ENCODE results near the gene ADGRF3. TPM values are rescaled to one million over a fixed set of nuclear protein-coding genes. Genes with fewer than 3 reads are reported as not detected.

ADGRF3 gene
- total RNA-seq, 8 experiments from 2014 or later: 0.36 to 2.4 (median 1.4) TPM

DNA sequence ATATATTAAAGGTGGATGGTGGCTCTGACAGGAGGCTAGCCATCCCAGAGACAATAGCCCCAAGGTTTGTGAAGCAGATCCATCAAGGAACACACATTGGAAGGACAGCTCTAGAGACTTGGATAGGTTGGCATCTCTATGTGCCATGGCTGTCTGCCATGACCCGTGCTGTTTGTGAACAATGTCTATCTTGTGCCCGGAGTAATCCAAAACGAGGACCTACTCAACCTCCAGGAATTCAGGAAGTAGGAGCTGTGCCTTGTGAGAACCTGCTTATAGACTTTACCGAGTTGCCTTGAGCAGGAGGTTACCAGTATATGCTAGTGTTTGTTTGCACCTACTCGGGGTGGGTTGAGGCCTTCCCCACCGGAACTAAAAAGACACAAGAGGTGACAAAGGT, 43.7 kb downstream of the ADGRF3 start:
- H3K27ac ChIP-seq: no peak overlapping the region
- WGBS, 10 experiments: 65 to 100% (median 90%) methylated on average over 1 to 3 of the region's 6 CpGs; no CpG with 5 or more reads in 1 of the 10 experiments
- H3K4me1 ChIP-seq (replicated peaks in 1 of 2): peaks cover 28 to 34% of the 10 kb centered on the region in 2 donors
- in situ Hi-C loops (cut with MboI; ENCODE audit: low pct_unique_long_range_greater_than_20kb in 2 of 9, low sequenced_read_pairs in 9 of 9, unreplicated experiment in 9 of 9): no loop called here
- no peak overlapping the region for H3K4me3 ChIP-seq
- ATAC-seq (replicated peaks in 6 of 8): no peak

DNA sequence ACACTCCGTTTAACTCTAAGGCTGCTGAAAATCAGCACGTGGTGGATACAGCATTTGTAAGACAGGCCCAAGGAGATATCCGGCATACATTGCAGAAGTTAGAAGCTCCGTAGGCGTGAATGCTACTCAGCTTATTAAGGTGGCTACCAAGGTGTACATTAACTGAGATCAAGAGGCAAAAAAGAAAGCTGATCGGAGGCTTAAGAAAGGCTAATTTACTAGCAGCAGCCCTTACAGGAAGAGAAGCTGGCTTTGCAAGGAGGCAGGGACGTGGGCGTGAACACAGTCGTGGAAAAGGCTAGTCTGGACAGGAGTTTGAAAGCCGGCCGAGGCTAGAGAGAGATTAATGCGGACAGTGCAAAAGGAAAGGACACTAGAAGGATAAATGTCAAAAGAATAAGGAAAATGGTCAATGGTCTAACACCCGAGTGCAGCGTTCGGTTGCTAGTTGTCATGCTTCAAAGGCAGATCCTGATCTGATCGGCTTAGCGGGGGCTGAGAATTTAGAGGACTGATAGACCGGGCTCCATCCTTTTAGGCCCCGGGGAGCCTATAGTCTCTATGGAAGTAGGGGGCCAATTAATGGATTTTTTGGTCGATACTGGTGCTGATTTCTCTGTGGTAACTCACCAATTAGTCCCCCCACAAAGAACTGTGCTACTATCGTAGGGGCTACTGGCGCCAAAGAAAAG, 46.2 kb downstream of the ADGRF3 start:
- H3K4me1 ChIP-seq (replicated peaks in 1 of 2): peaks cover 28 to 31% of the 10 kb centered on the region in 2 donors
- WGBS, 10 experiments: 0 to 100% (median 39%) methylated on average over 1 to 20 of the region's 22 CpGs; no CpG with 5 or more reads in 2 of the 10 experiments
- H3K4me3 ChIP-seq: peak overlapping the region in 3 of 5 donors; percentile 5 to 20 (median 9)
- ATAC-seq (replicated peaks in 6 of 8): peak; percentile 3 to 79 (median 52)
- H3K27ac ChIP-seq: no peak overlapping the region
- in situ Hi-C loops (cut with MboI; ENCODE audit: low pct_unique_long_range_greater_than_20kb in 2 of 9, low sequenced_read_pairs in 9 of 9, unreplicated experiment in 9 of 9): no loop called here

DNA sequence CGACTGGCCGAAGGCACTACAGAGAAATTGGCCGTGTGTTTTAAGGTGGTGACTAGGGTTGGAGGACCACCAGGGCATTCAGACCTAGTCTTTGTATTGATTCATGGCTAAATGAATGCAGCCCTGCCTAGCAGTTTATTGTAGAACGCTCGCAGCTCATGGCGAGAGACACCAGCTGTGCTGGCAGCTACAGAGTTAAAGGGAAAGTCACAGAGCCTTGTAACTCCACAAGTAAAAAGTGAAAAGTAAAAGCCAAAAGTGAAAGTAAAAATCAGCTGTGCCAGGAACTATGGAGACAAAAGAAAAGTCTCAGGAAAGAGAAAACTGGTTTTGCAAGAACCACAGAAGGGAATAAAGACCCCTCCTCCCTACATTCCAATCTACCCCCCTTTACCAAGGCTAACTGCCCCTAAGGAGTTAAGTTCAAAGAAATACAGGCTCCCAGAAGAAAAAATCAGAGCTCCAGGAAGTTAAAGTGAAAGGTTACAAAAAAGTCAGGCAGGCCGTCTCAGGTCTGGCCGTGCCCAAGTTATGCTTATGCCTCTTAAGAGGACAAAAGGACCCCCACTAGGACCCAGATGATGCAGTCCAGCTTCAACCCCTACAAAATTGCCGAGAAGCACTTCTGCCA, 47.0 kb downstream of the ADGRF3 start:
- Histone ChIP-seq H3K27ac (no peak overlapping the region), H3K4me3 (peak overlapping the region in 3 of 5 donors; percentile 5 to 20 (median 9))
- WGBS, 10 experiments: 0 to 21% (median 7%) methylated on average over 3 to 8 of the region's 9 CpGs; no CpG with 5 or more reads in 1 of the 10 experiments

DNA sequence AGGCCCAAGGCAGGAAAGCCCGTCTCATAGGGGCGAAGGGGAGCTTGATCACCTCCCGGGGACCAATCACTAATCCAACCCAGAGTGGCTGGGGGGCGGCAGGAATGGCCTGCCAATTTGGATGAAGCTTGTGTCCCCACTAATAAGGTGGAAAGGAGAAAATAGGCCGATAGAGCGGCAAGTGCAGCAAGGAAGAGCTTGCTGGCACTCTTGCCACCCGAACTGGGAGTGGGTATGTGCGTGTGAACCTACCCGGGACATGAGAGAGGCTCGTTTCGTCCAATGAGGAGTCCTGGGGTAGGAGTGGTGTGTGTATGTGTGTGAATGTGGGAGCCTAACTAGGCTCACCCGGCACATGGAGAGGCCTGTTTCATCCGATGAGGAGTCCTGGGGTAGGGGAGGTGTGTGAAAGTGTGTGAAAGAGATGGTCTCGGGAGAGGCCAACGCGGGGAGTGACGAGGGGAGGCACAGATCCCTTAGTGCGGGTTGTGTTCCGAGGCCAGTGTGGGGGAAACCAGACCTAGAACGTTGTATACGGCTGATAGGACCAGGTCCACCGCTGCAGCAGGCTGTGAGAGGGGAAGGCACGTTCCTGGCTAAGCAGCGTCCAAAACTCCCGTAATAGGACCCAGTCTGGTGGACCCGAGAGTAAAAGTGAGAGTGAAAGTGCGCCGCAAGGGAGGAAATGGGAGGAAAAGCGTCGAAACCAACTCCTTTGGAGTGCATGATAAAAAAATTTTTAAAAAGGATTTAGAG, 47.8 kb downstream of the ADGRF3 start:
- 0 to 63% (median 6%) methylated on average over 3 to 17 of the region's 30 CpGs; no CpG with 5 or more reads in 2 of the 10 experiments for WGBS, 10 experiments
- Histone ChIP-seq H3K27ac (no peak overlapping the region), H3K4me1 (replicated peaks in 1 of 2) (peaks cover 28 to 29% of the 10 kb centered on the region in 2 donors), H3K4me3 (no peak overlapping the region)
- ATAC-seq (replicated peaks in 6 of 8): peak; percentile 38 to 79 (median 60)
- in situ Hi-C loops (cut with MboI; ENCODE audit: low pct_unique_long_range_greater_than_20kb in 2 of 9, low sequenced_read_pairs in 9 of 9, unreplicated experiment in 9 of 9): no loop called here

More for the DNA sequence above, 47.0 kb downstream of the ADGRF3 start:
- in situ Hi-C loops (cut with MboI; ENCODE audit: low pct_unique_long_range_greater_than_20kb in 2 of 9, low sequenced_read_pairs in 9 of 9, unreplicated experiment in 9 of 9): no loop called here
- H3K4me1 ChIP-seq (replicated peaks in 1 of 2): peaks cover 28 to 29% of the 10 kb centered on the region in 2 donors
- peak; percentile 29 to 63 (median 54) for ATAC-seq (replicated peaks in 6 of 8)

DNA sequence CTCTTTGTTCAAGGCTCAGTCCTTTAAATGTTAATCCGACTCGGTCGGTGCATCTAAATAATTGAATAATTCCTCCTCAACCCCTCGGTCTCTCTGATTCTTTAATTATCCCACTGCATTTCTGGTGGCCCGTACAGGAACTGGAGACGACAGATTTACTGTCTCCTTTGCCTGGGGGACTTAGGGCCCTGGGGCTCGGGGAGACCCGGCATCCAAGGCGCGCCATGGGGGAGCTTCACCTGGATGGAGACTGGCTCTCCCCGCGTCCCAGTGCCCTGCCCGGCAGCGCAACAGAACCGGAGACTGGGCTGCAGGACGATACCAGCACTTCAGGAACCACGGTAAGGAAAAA, 48.3 kb downstream of the ADGRF3 start:
- H3K4me1 ChIP-seq (replicated peaks in 1 of 2): peaks cover 28 to 29% of the 10 kb centered on the region in 2 donors
- no peak overlapping the region for H3K4me3 ChIP-seq
- in situ Hi-C loops (cut with MboI; ENCODE audit: low pct_unique_long_range_greater_than_20kb in 2 of 9, low sequenced_read_pairs in 9 of 9, unreplicated experiment in 9 of 9): no loop called here
- peak in 4 of 8 experiments; percentile 9 to 16 (median 12) for ATAC-seq (replicated peaks in 6 of 8)
- no peak overlapping the region for H3K27ac ChIP-seq
- 0 to 42% (median 20%) methylated on average over 1 to 11 of the region's 17 CpGs; no CpG with 5 or more reads in 3 of the 10 experiments for WGBS, 10 experiments

DNA sequence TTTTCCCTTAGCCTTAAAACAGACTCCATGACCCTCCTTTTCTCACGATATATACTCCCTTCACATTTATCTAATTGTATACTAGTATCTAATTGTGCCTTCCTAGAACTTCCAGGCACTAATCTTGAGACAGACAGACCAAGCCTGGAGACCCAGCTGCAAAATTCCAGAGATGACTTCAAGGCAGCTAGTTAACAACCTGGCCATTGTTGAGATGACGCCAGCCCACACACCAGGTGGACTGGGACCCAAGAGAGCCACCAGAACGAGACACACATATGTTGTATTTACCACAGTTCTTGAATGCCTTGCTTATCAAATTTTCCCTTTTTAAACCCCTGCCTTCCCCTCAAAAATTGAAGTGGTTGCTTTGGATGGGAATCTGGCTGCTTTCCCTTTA, 49.5 kb downstream of the ADGRF3 start:
- in situ Hi-C loops (cut with MboI; ENCODE audit: low pct_unique_long_range_greater_than_20kb in 2 of 9, low sequenced_read_pairs in 9 of 9, unreplicated experiment in 9 of 9): no loop called here
- no peak for ATAC-seq (replicated peaks in 6 of 8)
- no peak overlapping the region for H3K4me3 ChIP-seq
- WGBS, 10 experiments: 86 to 100% (median 100%) methylated on average over 1 to 2 of the region's 3 CpGs; no CpG with 5 or more reads in 3 of the 10 experiments
- peaks cover 28 to 29% of the 10 kb centered on the region in 2 donors for H3K4me1 ChIP-seq (replicated peaks in 1 of 2)
- H3K27ac ChIP-seq: no peak overlapping the region

DNA sequence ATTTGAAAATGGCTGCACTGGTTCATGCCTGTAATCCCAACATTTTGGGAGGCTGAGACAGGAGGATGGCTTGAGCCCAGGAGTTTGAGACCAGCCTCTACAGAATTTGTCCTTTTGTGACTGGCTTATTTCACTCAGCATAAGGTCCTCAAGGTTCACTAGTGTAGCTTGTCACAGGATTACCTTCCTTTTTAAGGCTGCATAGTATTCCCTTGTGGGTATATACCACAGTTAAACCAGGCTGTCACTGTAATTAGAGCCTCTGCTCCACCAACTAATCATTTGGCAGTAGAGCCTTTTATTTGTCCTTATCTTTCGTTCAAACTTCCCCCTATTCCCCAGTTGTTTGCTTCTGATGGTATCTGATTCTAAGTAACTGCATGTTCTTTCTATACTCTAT, 51.1 kb downstream of the ADGRF3 start:
- ATAC-seq (replicated peaks in 6 of 8): no peak
- peaks cover 22 to 25% of the 10 kb centered on the region in 2 donors for H3K4me1 ChIP-seq (replicated peaks in 1 of 2)
- H3K27ac ChIP-seq: no peak overlapping the region
- 20 to 100% (median 87%) methylated on average over 1 of the region's 1 CpG; no CpG with 5 or more reads in 2 of the 10 experiments for WGBS, 10 experiments
- in situ Hi-C loops (cut with MboI; ENCODE audit: low pct_unique_long_range_greater_than_20kb in 2 of 9, low sequenced_read_pairs in 9 of 9, unreplicated experiment in 9 of 9): no loop called here
- no peak overlapping the region for H3K4me3 ChIP-seq

DNA sequence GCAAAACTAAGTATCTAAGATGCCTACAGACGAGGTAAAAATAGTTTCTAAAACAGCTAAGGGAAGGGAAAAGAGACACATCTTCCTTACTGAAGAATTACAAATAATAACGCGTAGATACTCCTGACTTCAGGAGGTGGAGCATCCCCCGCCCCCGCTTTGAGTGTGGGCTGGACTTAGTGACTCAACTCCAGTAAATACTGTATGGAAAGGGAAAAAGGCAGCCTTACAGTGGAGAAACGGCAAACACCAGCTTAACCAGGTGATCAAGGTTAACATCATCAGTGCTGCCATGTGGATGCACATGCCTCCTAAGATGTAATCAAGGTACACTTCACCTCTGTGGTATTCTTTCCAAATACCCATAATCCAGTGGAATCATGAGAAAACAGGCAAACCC, 53.9 kb downstream of the ADGRF3 start:
- Histone ChIP-seq H3K4me3 (no peak overlapping the region), H3K4me1 (replicated peaks in 1 of 2) (no peaks in the 10 kb centered on the region), H3K27ac (no peak overlapping the region)
- in situ Hi-C loops (cut with MboI; ENCODE audit: low pct_unique_long_range_greater_than_20kb in 2 of 9, low sequenced_read_pairs in 9 of 9, unreplicated experiment in 9 of 9): no loop called here
- 6 to 95% (median 73%) methylated on average over 3 to 6 of the region's 6 CpGs; no CpG with 5 or more reads in 2 of the 10 experiments for WGBS, 10 experiments
- ATAC-seq (replicated peaks in 6 of 8): peak in 1 of 8 experiments; percentile 62

DNA sequence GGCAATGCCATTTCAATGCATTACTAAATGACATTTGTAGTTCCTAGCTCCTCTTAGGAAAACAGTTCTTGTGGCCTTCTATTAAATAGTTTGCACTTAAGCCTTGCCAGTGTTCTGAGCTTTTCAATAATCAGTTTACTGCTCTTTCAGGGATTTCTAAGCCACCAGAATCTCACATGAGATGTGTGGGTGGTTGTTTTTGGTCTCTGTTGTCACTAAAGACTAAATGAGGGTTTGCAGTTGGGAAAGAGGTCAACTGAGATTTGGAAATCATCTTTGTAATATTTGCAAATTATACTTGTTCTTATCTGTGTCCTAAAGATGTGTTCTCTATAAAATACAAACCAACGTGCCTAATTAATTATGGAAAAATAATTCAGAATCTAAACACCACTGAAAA, 56.6 kb downstream of the ADGRF3 start:
- whole genome bisulfite sequencing, 10 experiments: 40 to 86% (median 75%) methylated on average over 1 of the region's 1 CpG; no CpG with 5 or more reads in 3 of the 10 experiments
- no peak overlapping the region for H3K4me3 ChIP-seq
- in situ Hi-C loops (cut with MboI; ENCODE audit: low pct_unique_long_range_greater_than_20kb in 2 of 9, low sequenced_read_pairs in 9 of 9, unreplicated experiment in 9 of 9): no loop called here
- no peaks in the 10 kb centered on the region for H3K4me1 ChIP-seq (replicated peaks in 1 of 2)
- no peak for ATAC-seq (replicated peaks in 6 of 8)
- H3K27ac ChIP-seq: no peak overlapping the region

DNA sequence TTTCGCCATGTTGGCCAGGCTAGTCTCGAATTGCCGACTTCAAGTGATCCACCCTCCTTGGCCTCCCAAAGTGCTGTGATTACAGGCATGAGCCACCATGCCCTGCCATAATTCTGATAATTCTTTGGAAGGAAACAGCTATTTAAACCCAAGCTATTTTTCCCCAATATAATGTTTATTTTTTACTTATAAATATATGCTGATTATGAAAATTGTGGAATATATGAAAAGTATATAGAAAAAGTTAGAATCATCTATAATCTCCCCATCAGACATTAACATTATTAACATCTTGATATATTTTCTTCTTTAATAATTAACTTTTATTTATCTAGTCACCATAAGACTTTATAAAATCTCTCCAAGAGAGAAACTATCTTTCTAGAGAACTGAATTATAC, 60.7 kb downstream of the ADGRF3 start:
- ATAC-seq (replicated peaks in 6 of 8): no peak
- Histone ChIP-seq H3K4me1 (replicated peaks in 1 of 2) (no peaks in the 10 kb centered on the region), H3K27ac (no peak overlapping the region), H3K4me3 (no peak overlapping the region)
- in situ Hi-C loops (cut with MboI; ENCODE audit: low pct_unique_long_range_greater_than_20kb in 2 of 9, low sequenced_read_pairs in 9 of 9, unreplicated experiment in 9 of 9): no loop called here
- WGBS, 10 experiments: 96 to 100% (median 100%) methylated on average over 1 to 3 of the region's 3 CpGs; no CpG with 5 or more reads in 6 of the 10 experiments

DNA sequence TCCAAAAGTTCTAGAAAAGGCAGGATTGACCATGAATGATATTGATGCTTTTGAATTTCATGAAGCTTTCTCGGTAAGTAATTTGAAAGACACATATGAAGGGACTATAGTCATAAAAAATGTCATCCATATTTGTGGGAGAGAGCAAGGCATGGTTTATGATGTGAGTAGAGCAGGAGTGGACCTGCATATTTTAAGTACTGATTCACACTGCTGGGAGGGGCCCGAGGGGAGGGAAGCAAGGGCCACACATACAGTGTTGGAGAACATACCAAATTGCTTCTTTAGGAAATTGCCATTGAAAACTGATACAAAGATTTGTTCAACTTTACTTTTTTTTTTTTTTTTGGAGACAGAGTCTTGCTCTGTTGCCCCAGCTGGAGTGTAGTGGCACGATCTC, 62.5 kb downstream of the ADGRF3 start:
- H3K4me3 ChIP-seq: no peak overlapping the region
- ATAC-seq (replicated peaks in 6 of 8): peak in 2 of 8 experiments; percentile 83 to 91
- 58 to 100% (median 90%) methylated on average over 1 to 3 of the region's 3 CpGs; no CpG with 5 or more reads in 1 of the 10 experiments for WGBS, 10 experiments
- H3K4me1 ChIP-seq (replicated peaks in 1 of 2): no peaks in the 10 kb centered on the region
- H3K27ac ChIP-seq: no peak overlapping the region
- in situ Hi-C loops (cut with MboI; ENCODE audit: low pct_unique_long_range_greater_than_20kb in 2 of 9, low sequenced_read_pairs in 9 of 9, unreplicated experiment in 9 of 9): no loop called here

DNA sequence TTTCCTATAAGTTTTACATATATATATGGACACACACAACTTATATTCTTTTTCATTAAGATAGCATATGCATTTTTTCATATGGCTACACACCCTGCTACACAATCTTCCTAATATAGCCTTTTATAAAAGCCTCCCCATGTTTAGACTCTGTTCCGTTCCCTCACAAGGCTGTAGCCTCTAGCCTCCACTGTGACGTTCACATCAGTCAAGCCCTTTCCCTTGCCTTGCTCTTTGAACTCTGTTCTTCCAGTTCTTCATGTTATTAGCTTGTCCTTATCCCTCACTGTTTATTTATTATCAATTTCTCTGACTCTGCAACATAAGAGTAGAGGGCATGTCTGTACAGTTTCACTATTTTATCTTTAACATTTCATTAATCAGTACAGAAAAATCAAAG, 63.0 kb downstream of the ADGRF3 start:
- in situ Hi-C loops (cut with MboI; ENCODE audit: low pct_unique_long_range_greater_than_20kb in 2 of 9, low sequenced_read_pairs in 9 of 9, unreplicated experiment in 9 of 9): no loop called here
- H3K4me1 ChIP-seq (replicated peaks in 1 of 2): no peaks in the 10 kb centered on the region
- H3K27ac ChIP-seq: no peak overlapping the region
- no peak overlapping the region for H3K4me3 ChIP-seq
- ATAC-seq (replicated peaks in 6 of 8): no peak
- 83 to 100% (median 93%) methylated on average over 2 of the region's 2 CpGs; no CpG with 5 or more reads in 1 of the 10 experiments for WGBS, 10 experiments

DNA sequence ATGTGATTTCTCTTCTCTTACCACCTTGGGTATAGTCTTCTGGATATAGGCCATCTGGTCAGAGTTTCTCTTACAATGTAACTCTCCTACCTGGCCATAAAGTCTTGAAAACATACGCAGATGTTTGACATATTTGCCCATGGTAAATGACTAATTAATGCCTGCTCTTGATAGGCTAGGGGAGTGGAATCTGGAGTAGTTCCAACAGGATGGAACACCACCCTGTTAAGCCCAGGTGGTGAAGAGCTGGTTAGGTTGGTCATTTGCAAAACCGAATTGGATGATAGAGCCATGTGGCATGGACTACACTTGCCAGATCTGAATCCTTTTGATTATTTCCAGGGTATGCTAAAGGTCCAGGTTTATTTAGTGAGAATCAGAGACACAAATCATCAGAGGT, 65.4 kb downstream of the ADGRF3 start:
- in situ Hi-C loops (cut with MboI; ENCODE audit: low pct_unique_long_range_greater_than_20kb in 2 of 9, low sequenced_read_pairs in 9 of 9, unreplicated experiment in 9 of 9): no loop called here
- Histone ChIP-seq H3K4me3 (no peak overlapping the region), H3K4me1 (replicated peaks in 1 of 2) (no peaks in the 10 kb centered on the region), H3K27ac (no peak overlapping the region)
- ATAC-seq (replicated peaks in 6 of 8): no peak
- WGBS, 10 experiments: 66 to 100% (median 96%) methylated on average over 1 to 2 of the region's 2 CpGs; no CpG with 5 or more reads in 1 of the 10 experiments
